Measurements from ENCODE around the gene SNX32. TPM values are rescaled to one million over a fixed set of nuclear protein-coding genes. Genes with fewer than 3 reads are reported as not detected.
"Not testable (repeated sequence)": the region's sequence is repeated elsewhere in the genome, so short reads cannot be mapped to it uniquely, and the experiment has no call there.

Gene SNX32
- total and polyA plus RNA-seq, 4 experiments from 2014 or later, result 0.42 to 0.93 (median 0.66) TPM

GRCh38 chr11:65834202-65834601 is 439 bp downstream of the SNX32 start:
- H3K27ac ChIP-seq (ENCODE audit: low read depth, low read length), result no peak overlapping the region

GRCh38 chr11:65842144-65842543 is 8.4 kb downstream of the SNX32 start:
- H3K4me1 ChIP-seq (ENCODE audit: insufficient read depth, low read length), result no peaks in the 10 kb centered on the region
- Mint-ChIP-seq H3K4me1 (no peaks in the 10 kb centered on the region), H3K36me3 (no peaks in the 10 kb centered on the region), H3K27ac (no peak overlapping the region), H3K4me3 (no peak overlapping the region), H3K9me3 (no peaks in the 10 kb centered on the region), H3K27me3 (no peaks in the 10 kb centered on the region)
- CTCF ChIA-PET (ENCODE audit: partially characterized antibody), result no interaction called here
- intact Hi-C loops (cut with micrococcal nuclease), result no loop called here
- POLR2A ChIA-PET (ENCODE audit: partially characterized antibody), result no interaction called here
- DNase-seq, result no peak
- H3K27me3 ChIP-seq (ENCODE audit: insufficient read depth, low read length), result no peaks in the 10 kb centered on the region
- no peak overlapping the region for H3K4me3 ChIP-seq (ENCODE audit: low read length in 2 of 2)
- H3K27ac ChIP-seq (ENCODE audit: low read depth, low read length), result no peak overlapping the region
- H3K36me3 ChIP-seq (ENCODE audit: insufficient read depth, low read length), result no peaks in the 10 kb centered on the region
- no peaks in the 10 kb centered on the region for H3K9me3 ChIP-seq (ENCODE audit: control insufficient read depth in 1 of 2, low read length in 2 of 2)

More at GRCh38 chr11:65834202-65834601, 439 bp downstream of the SNX32 start:
- ChIA-PET CTCF (ENCODE audit: partially characterized antibody) (interaction anchor here (0.7 to 3.8 kb wide), 10 partner anchors 16 to 234 kb away, joined by 3 to 18 read pairs (median 10); partner anchors contain the start of genes CCDC85B, FIBP, KAT5 and MUS81), POLR2A (ENCODE audit: partially characterized antibody) (interaction anchor here (1.0 to 3.9 kb wide), 11 partner anchors 14 to 181 kb away, joined by 3 to 72 read pairs (median 9); partner anchors contain the start of genes C11orf68, CCDC85B, CFL1 and FIBP)
- no peak for DNase-seq
- Mint-ChIP-seq H3K9me3 (peaks cover 0 to 1% (median 0%) of the 10 kb centered on the region in 8 donors), H3K4me1 (peaks cover 8% of the 10 kb centered on the region in 4 donors), H3K27ac (no peak overlapping the region), H3K36me3 (no peaks in the 10 kb centered on the region), H3K27me3 (no peaks in the 10 kb centered on the region), H3K4me3 (no peak overlapping the region)
- Histone ChIP-seq H3K9me3 (ENCODE audit: control insufficient read depth in 1 of 2, low read length in 2 of 2) (no peaks in the 10 kb centered on the region), H3K27me3 (ENCODE audit: insufficient read depth, low read length) (no peaks in the 10 kb centered on the region), H3K36me3 (ENCODE audit: insufficient read depth, low read length) (no peaks in the 10 kb centered on the region), H3K4me1 (ENCODE audit: insufficient read depth, low read length) (peaks cover 20% of the 10 kb centered on the region), H3K4me3 (ENCODE audit: low read length in 2 of 2) (peak overlapping the region; percentile 31 to 67)
- intact Hi-C loops (cut with micrococcal nuclease), result no loop called here

DNA sequence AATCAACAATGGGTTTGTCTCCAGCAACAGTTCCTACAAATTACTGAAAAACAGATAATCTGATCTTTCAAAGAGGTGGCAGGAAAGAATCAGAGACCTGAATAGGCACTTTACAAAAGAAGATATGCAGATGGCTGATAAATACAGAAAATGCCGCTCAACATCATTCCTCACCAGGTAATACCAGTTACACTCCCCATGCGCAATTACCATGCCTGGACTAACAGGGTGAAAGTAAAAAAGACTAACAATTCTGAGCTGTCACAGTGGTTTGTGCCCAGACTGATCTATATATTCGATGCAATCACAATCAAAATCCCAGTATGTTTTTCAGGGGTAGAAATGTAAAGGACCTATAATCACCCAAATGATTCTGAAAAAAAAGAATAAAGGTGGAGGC is 10.0 kb downstream of the SNX32 start:
- H3K9me3 Mint-ChIP-seq, result no peaks in the 10 kb centered on the region
- no peak overlapping the region for H3K27ac ChIP-seq (ENCODE audit: low read depth, low read length)
- H3K36me3 Mint-ChIP-seq, result no peaks in the 10 kb centered on the region
- no peak overlapping the region for H3K4me3 ChIP-seq (ENCODE audit: low read length in 2 of 2)
- no peak overlapping the region for H3K27ac Mint-ChIP-seq
- H3K4me3 Mint-ChIP-seq, result no peak overlapping the region
- H3K9me3 ChIP-seq (ENCODE audit: control insufficient read depth in 1 of 2, low read length in 2 of 2), result no peaks in the 10 kb centered on the region
- POLR2A ChIA-PET (ENCODE audit: partially characterized antibody), result interaction anchor here (1.0 kb wide), 1 partner anchor 9 kb away, joined by 3 read pairs; no protein-coding TSS in a partner anchor
- H3K27me3 ChIP-seq (ENCODE audit: insufficient read depth, low read length), result no peaks in the 10 kb centered on the region
- no peaks in the 10 kb centered on the region for H3K4me1 ChIP-seq (ENCODE audit: insufficient read depth, low read length)
- H3K4me1 Mint-ChIP-seq, result no peaks in the 10 kb centered on the region
- CTCF ChIA-PET (ENCODE audit: partially characterized antibody), result interaction anchor here (0.8 to 1.5 kb wide), 4 partner anchors 41 to 178 kb away, joined by 3 to 5 read pairs (median 4); no protein-coding TSS in a partner anchor
- no peaks in the 10 kb centered on the region for H3K36me3 ChIP-seq (ENCODE audit: insufficient read depth, low read length)
- no peak for DNase-seq
- intact Hi-C loops (cut with micrococcal nuclease), result no loop called here
- H3K27me3 Mint-ChIP-seq, result no peaks in the 10 kb centered on the region

DNA sequence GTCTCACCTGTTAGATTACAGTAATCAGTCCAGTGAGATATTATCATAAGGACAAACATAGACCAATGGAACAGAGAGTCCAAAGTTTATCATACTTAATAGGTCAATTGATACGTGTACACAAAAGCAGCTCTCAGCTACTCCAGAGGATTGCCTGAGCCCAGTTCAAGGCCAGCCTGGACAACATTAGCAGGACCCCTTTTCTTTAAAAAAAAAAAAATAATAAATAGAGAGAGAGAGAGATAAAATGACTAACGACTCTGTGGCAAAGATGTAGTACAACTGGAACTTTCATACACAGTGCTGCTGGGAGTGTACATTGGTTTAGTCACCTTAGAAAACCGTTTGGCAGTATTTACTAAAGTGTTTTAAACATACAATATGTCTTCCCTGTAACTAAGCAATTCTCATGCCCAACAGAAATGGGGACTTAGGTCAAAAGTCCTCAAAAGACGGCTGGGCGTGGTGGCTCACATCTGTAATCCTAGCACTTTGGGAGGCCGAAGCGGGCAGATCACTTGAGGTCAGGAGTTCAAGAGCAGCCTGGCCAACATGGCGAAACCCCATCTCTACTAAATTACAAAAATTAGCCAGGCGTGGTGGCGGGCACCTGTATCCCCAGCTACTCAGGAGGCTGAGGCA is 10.6 kb downstream of the SNX32 start:
- Mint-ChIP-seq H3K9me3 (no peaks in the 10 kb centered on the region), H3K4me3 (no peak overlapping the region), H3K4me1 (no peaks in the 10 kb centered on the region), H3K27me3 (no peaks in the 10 kb centered on the region), H3K27ac (no peak overlapping the region), H3K36me3 (no peaks in the 10 kb centered on the region)
- H3K27ac ChIP-seq (ENCODE audit: low read depth, low read length), result no peak overlapping the region
- H3K9me3 ChIP-seq (ENCODE audit: control insufficient read depth in 1 of 2, low read length in 2 of 2), result no peaks in the 10 kb centered on the region
- H3K4me3 ChIP-seq (ENCODE audit: low read length in 2 of 2), result no peak overlapping the region
- H3K4me1 ChIP-seq (ENCODE audit: insufficient read depth, low read length), result no peaks in the 10 kb centered on the region
- DNase-seq, result no peak
- CTCF ChIA-PET (ENCODE audit: partially characterized antibody), result interaction anchor here (0.6 to 1.5 kb wide), 5 partner anchors 41 to 178 kb away, joined by 3 to 5 read pairs (median 4); no protein-coding TSS in a partner anchor
- POLR2A ChIA-PET (ENCODE audit: partially characterized antibody), result no interaction called here
- H3K36me3 ChIP-seq (ENCODE audit: insufficient read depth, low read length), result no peaks in the 10 kb centered on the region
- no peaks in the 10 kb centered on the region for H3K27me3 ChIP-seq (ENCODE audit: insufficient read depth, low read length)
- intact Hi-C loops (cut with micrococcal nuclease), result no loop called here

GRCh38 chr11:65847746-65848145 is 14.0 kb downstream of the SNX32 start:
- intact Hi-C loops (cut with micrococcal nuclease), result no loop called here
- POLR2A ChIA-PET (ENCODE audit: partially characterized antibody), result interaction anchor here (1.1 to 2.9 kb wide), 4 partner anchors 8 to 15 kb away, joined by 4 to 10 read pairs (median 4); partner anchors contain the start of genes CFL1 and SNX32

GRCh38 chr11:65848693-65849092 is 14.9 kb downstream of the SNX32 start:
- intact Hi-C loops (cut with micrococcal nuclease); DNase-seq; H3K4me3 ChIP-seq (ENCODE audit: low read length in 2 of 2); H3K9me3 Mint-ChIP-seq; H3K27me3 ChIP-seq (ENCODE audit: insufficient read depth, low read length); H3K27ac ChIP-seq (ENCODE audit: low read depth, low read length); H3K4me1 ChIP-seq (ENCODE audit: insufficient read depth, low read length); H3K9me3 ChIP-seq (ENCODE audit: control insufficient read depth in 1 of 2, low read length in 2 of 2); H3K4me3 Mint-ChIP-seq; H3K27me3 Mint-ChIP-seq: not testable (repeated sequence)
- POLR2A ChIA-PET (ENCODE audit: partially characterized antibody), result interaction anchor here (1.1 to 2.9 kb wide), 4 partner anchors 8 to 23 kb away, joined by 3 to 10 read pairs (median 4); partner anchors contain the start of genes CFL1 and SNX32
- Mint-ChIP-seq H3K36me3 (peaks cover 19 to 21% of the 10 kb centered on the region in 2 donors), H3K27ac (peak overlapping the region in 3 of 7 donors; percentile 12 to 60 (median 15)), H3K4me1 (peaks cover 4 to 13% (median 8%) of the 10 kb centered on the region in 4 donors)
- CTCF ChIA-PET (ENCODE audit: partially characterized antibody), result interaction anchor here (0.7 to 1.5 kb wide), 4 partner anchors 11 to 164 kb away, joined by 3 to 4 read pairs (median 3); partner anchors contain the start of genes MUS81 and SNX32
- peaks cover 24% of the 10 kb centered on the region for H3K36me3 ChIP-seq (ENCODE audit: insufficient read depth, low read length)

More at GRCh38 chr11:65847746-65848145, 14.0 kb downstream of the SNX32 start:
- no peak for DNase-seq
- H3K4me1 Mint-ChIP-seq, result peaks cover 2 to 6% (median 4%) of the 10 kb centered on the region in 4 donors
- Histone ChIP-seq H3K4me3 (ENCODE audit: low read length in 2 of 2) (no peak overlapping the region), H3K27me3 (ENCODE audit: insufficient read depth, low read length) (no peaks in the 10 kb centered on the region), H3K4me1 (ENCODE audit: insufficient read depth, low read length) (no peaks in the 10 kb centered on the region), H3K27ac (ENCODE audit: low read depth, low read length) (no peak overlapping the region), H3K36me3 (ENCODE audit: insufficient read depth, low read length) (peaks cover 15% of the 10 kb centered on the region), H3K9me3 (ENCODE audit: control insufficient read depth in 1 of 2, low read length in 2 of 2) (peaks cover 0 to 5% of the 10 kb centered on the region in 2 donors)
- H3K27ac Mint-ChIP-seq, result peak overlapping the region in 3 of 7 donors; percentile 8 to 78 (median 61)
- peaks cover 0 to 5% (median 0%) of the 10 kb centered on the region in 8 donors for H3K9me3 Mint-ChIP-seq
- H3K4me3 Mint-ChIP-seq, result no peak overlapping the region
- no peaks in the 10 kb centered on the region for H3K27me3 Mint-ChIP-seq
- CTCF ChIA-PET (ENCODE audit: partially characterized antibody), result interaction anchor here (0.6 to 2.7 kb wide), 5 partner anchors 12 to 142 kb away, joined by 3 to 16 read pairs (median 4); partner anchors contain the start of gene MUS81
- H3K36me3 Mint-ChIP-seq, result peaks cover 13 to 14% of the 10 kb centered on the region in 2 donors

DNA sequence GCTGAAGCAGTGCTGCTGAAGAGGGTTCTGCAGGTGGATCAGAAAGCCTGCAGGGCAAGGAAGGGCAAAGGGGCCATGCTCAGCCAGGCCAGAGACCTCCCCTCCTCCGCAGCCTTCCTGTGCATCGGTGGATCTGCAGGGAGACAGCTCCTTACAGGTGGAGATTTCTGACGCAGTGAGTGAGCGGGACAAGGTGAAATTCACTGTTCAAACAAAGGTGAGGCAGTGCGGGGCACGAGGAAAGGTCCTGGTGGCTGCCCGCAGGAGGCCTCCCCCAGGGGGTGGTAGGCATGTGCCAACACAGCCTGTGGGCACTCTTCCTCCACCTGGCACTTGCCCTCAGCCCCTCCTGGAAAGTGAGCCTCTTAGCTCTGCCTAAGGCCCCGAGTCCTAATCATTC is 15.6 kb downstream of the SNX32 start:
- peaks cover 6% of the 10 kb centered on the region for H3K4me1 ChIP-seq (ENCODE audit: insufficient read depth, low read length)
- peaks cover 0 to 5% of the 10 kb centered on the region in 2 donors for H3K9me3 ChIP-seq (ENCODE audit: control insufficient read depth in 1 of 2, low read length in 2 of 2)
- H3K36me3 ChIP-seq (ENCODE audit: insufficient read depth, low read length), result peaks cover 31% of the 10 kb centered on the region
- peaks cover 26 to 28% of the 10 kb centered on the region in 2 donors for H3K36me3 Mint-ChIP-seq
- intact Hi-C loops (cut with micrococcal nuclease), result no loop called here
- peaks cover 0 to 5% (median 0%) of the 10 kb centered on the region in 8 donors for H3K9me3 Mint-ChIP-seq
- H3K27me3 ChIP-seq (ENCODE audit: insufficient read depth, low read length), result no peaks in the 10 kb centered on the region
- DNase-seq, result no peak
- H3K27me3 Mint-ChIP-seq, result no peaks in the 10 kb centered on the region
- H3K27ac ChIP-seq (ENCODE audit: low read depth, low read length), result no peak overlapping the region
- peaks cover 6 to 19% (median 13%) of the 10 kb centered on the region in 4 donors for H3K4me1 Mint-ChIP-seq
- peak overlapping the region in 1 of 7 donors; percentile 60 for H3K27ac Mint-ChIP-seq
- POLR2A ChIA-PET (ENCODE audit: partially characterized antibody), result interaction anchor here (1.1 to 6.4 kb wide), 5 partner anchors 9 to 25 kb away, joined by 3 to 30 read pairs (median 4); partner anchors contain the start of genes CFL1 and SNX32
- H3K4me3 ChIP-seq (ENCODE audit: low read length in 2 of 2), result no peak overlapping the region
- H3K4me3 Mint-ChIP-seq, result no peak overlapping the region
- CTCF ChIA-PET (ENCODE audit: partially characterized antibody), result interaction anchor here (0.8 to 1.3 kb wide), 6 partner anchors 11 to 80 kb away, joined by 3 to 5 read pairs (median 3); partner anchors contain the start of genes MUS81 and SNX32
